Activated naive CD4-positive, alpha-beta T cell (primary cell): Measurements from ENCODE around the gene TMEM25.
"Not testable (repeated sequence)": the region's sequence is repeated elsewhere in the genome, so short reads cannot be mapped to it uniquely, and the experiment has no call there.

Experiments used
- DNase-seq, 4 experiments: peaks; one replicate each; lab custom pipeline; 2025; lab: John Stamatoyannopoulos, UW

Gene TMEM25

DNA sequence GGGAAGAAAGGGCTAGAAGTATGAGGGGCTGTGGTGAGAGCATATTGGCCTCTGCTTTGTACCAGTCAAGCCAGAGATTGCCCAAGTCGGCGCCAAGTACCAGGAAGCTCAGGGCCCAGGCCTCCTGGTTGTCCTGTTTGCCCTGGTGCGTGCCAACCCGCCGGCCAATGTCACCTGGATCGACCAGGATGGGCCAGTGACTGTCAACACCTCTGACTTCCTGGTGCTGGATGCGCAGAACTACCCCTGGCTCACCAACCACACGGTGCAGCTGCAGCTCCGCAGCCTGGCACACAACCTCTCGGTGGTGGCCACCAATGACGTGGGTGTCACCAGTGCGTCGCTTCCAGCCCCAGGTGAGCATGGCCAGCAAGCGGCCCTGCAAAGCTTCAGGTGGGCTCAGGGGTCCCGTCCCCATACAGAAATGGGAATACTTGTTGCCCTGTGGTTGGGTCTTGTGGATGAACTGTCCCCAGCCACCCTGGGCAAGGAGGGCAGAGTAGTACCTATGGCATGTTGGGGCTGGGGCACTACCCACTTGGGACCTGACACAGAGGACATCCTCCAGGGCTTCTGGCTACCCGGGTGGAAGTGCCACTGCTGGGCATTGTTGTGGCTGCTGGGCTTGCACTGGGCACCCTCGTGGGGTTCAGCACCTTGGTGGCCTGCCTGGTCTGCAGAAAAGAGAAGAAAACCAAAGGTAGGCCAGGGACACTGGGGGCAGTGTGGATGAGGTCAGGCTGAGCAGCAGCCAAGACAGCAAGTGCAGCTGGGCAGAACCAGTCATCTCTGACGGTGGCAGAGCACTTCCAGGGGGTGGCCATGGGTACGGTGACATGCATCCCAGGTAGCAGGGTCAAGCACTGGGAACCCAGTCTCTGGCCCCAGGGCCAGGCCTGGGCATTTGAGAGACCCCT is 2.1 kb downstream of the TMEM25 start:
- no peak for DNase-seq

DNA sequence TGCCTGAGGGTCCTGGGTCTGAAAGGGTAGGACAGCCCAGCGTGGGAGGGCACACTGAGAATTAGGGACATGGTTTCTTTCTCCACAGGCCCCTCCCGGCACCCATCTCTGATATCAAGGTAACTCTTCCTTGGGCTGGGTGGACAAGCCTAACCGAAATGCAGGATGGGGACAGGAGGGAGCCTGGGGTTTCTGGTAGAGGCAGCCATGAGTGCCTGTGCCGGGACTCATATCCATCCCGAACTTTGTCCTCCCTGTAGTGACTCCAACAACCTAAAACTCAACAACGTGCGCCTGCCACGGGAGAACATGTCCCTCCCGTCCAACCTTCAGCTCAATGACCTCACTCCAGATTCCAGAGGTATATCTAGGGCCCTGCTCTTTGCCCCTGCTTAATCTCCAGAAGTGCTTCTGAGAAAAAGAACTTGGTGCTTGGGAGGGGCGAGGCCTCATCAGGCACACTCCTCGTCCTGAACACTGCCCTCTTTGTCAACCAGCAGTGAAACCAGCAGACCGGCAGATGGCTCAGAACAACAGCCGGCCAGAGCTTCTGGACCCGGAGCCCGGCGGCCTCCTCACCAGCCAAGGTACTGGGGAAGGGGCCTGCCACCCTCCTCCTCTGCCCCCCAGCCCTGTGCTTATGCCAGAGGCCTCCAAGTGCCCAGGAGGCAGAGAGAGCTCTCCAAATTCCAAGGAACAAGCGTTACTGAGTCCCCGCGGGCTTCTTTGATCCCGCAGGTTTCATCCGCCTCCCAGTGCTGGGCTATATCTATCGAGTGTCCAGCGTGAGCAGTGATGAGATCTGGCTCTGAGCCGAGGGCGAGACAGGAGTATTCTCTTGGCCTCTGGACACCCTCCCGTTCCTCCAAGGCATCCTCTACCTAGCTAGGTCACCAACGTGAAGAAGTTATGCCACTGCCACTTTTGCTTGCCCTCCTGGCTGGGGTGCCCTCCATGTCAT is 3.1 kb downstream of the TMEM25 start:
- DNase-seq, result no peak

GRCh38 chr11:118535261-118535660 is 4.3 kb downstream of the TMEM25 start:
- DNase-seq, result no peak

GRCh38 chr11:118536726-118537125 is 5.7 kb downstream of the TMEM25 start:
- DNase-seq, result no peak

GRCh38 chr11:118537409-118537980 is 6.5 kb downstream of the TMEM25 start:
- no peak for DNase-seq

GRCh38 chr11:118544010-118544646 is 13.1 kb downstream of the TMEM25 start:
- no peak for DNase-seq

DNA sequence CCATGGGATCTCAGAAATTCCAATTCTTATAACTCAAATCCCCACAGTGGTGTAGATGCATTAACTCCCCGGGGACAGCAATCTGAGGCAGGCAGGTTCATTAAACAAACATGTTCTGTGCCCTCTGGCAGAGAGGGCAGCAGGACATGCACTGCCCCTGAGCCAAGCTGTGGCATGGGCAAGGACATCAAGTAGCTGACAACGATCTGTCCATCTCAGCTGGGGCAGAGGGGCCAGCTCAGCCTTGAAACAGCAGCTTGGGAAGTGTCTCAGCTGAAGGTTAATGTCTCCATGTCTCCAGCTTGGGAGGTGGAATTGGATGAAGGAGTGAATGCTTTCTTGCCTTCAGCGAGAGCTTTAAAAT is 13.6 kb downstream of the TMEM25 start:
- DNase-seq, result no peak

DNA sequence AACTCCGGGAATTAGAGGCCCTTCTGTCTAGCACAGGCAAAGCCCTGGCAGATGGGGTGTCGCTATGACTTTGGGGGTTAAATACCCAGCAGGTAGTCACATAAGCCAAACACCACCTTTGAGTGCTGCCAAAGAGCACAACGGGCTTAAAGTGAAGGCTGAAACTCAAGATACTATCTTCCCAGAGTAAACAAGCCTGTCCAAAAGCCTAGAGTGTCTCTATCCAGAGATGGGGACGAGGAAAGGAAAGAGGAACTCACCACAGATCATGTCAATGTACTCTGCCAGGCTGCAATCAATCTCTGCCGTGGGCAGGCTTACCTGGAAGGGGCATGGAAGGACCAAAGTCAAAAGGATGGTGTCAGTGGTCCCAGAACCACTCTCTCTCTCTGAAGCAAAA is 14.5 kb downstream of the TMEM25 start:
- DNase-seq, result no peak

DNA sequence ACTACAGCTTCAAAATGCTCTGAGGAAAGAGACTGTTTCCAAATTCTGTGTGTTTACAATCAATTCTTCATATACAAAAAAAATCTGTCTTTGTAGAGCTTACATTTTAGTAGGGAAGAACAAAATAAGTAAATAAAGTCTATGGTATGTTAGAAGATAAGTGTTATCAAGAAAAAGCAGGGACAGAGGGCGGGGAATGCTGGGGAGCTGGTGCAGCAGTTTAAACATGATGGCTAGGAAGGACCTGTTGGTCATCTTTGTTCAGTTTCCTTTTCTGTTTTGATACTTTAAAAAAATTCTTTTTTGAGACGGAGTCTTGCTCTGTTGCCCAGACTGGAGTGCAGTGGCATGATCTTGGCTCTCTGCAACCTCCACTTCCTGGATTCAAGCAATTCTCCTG is 16.1 kb downstream of the TMEM25 start:
- DNase-seq, result no peak

GRCh38 chr11:118552341-118552740 is 21.3 kb downstream of the TMEM25 start:
- DNase-seq, result no peak

DNA sequence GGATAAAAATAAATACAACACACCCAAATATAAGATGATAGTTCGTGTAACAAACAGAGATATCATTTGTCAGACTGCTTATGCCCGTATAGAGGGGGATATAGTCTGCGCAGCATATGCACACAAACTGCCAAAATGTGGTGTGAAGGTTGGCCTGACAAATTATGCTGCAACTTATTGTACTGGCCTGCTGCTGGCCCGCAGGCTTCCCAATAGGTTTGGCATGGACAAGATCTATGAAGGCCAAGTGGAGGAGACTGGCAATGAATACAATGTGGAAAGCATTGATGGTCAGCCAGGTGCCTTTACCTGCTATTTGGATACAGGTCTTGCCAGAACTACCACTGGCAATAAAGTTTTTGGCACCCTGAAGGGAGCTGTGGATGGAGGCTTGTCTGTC is 29.8 kb downstream of the TMEM25 start:
- DNase-seq, result no peak

DNA sequence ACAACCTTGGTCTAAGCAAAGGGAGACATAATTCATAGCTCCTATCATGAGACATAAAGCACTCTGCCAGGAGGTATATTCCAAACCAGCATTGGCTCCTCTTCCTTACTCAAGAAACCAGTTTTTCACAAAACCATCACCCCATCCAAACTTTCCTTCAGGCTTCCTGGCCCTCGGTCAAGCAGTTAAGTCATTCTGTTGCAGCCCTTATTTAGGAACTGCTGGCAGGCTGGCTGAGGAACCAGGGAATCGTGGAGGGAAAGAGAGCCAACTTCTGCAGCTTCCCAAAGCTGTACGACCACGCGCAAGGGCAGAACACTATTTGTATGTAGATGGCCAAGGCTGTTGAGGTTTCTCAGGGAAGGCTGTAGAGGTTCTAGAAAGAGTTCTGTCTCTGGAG is 34.1 kb downstream of the TMEM25 start:
- DNase-seq, result no peak

- DNase-seq, result no peak
Measured at GRCh38 chr11:118569670-118570069, 38.7 kb downstream of the TMEM25 start.

DNA sequence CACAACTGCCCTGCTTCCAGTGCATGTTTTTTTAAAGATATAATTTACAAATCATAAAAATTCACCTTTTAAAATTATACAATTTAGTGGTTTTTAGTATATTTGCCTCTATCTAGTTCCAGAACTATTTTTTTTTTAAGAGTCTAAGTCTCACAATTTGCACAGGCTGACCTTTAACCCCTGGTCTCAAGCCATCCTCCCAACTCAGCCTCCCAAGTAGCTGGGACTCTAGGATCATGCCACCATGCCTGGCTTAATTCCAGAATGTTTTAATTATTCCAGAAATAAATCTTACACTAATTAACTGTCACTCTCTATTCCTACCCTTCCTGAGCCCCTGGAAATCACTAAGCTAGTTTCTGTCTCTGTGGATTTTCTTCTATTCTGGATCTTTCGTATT is 39.8 kb downstream of the TMEM25 start:
- DNase-seq, result no peak

GRCh38 chr11:118571701-118572060 is 40.7 kb downstream of the TMEM25 start:
- DNase-seq, result not testable (repeated sequence)

DNA sequence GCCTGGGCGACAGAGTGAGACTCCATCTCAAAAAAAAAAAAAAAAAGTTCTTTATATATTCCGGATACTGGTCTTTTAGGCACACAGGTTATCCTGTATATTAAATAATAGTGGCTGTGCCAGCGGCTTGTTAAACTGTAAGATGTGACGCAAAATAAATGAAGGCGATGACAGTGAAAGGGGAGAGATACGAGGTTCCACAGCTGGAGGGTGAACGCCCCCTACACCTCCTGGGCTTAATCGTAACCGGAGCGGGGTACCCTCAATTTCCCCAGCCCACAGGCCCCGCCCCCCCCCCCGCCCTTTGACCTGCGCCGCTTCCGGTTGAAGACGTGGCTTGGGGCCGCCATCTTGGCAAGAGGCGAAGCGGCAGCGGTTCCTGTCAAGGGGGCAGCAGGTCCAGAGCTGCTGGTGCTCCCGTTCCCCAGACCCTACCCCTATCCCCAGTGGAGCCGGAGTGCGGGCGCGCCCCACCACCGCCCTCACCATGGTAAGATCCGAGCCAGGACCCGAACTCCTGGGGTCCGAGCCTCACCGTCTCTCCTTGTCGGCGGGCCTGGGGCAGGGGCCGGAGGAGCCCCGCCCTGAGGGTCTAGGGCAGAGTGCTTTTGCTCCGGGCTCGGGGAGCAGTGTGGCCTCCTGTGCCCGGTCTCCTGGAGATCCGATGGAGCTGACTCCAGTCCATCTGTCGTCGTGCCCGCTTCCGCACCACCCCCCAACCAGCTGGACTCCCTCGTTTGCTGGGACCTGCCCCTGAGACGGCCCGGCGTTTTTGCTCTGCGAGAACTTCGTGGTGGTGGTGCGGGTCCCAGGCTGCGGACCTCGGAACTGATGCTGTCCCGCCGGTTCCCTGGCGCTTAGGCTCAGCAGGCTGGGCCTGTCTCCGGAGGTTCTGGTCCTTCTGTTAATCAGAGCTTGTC is 41.3 kb downstream of the TMEM25 start, which contains the start of gene ARCN1:
TSS of gene ARCN1 (plus strand) at position 349 of the 920 bp plus-strand sequence. CDS start at position 488, 139 bp downstream.
- peak; percentile 55 to 83 (median 74) for DNase-seq

GRCh38 chr11:118572981-118573550 is 42.1 kb downstream of the TMEM25 start:
- DNase-seq, result no peak

- DNase-seq, result no peak
Measured at GRCh38 chr11:118574636-118575035, 43.6 kb downstream of the TMEM25 start.

DNA sequence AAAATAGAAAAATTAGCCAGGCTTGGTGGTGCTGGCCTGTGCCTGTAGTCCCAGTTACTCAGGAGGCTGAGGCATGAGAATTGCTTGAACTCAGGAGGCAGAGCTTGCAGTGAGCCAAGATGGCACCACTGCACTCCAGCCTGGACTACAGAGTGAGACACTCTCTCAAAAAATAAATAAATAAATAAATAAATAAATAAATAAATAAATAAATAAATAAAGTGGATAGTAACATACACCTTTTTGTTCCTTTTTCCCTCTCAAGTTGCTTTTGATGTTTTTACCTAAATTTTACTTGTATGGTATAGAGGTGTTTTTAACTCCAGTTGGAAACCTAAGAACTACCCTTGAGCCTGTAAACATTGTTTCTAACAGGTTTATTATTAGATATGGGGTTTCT is 47.0 kb downstream of the TMEM25 start:
- DNase-seq, result not testable (repeated sequence)

- DNase-seq, result no peak
Measured at GRCh38 chr11:118581057-118581456, 50.1 kb downstream of the TMEM25 start.
